Measurements from ENCODE around the gene RS1.

DNA sequence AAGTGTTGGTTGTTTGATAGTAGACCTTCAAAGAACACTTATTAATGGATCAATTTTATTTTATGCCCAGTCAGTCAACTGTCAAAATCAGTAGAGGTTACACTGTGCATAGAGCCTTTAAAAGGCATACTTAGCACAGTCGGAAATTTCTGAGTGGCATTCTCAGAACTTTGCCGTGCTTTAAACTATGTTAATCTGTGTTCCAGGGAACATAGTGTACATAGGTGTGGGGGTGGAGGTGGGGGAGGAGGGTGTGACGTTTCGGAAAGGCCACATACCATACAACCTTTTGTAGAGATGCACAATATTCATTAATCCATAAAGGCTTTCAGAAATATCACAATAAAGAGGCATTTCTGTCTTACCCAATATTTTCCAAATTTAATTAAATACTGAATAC, 75.8 kb downstream of the RS1 start:
- TF ChIP-seq, protein P1, sequence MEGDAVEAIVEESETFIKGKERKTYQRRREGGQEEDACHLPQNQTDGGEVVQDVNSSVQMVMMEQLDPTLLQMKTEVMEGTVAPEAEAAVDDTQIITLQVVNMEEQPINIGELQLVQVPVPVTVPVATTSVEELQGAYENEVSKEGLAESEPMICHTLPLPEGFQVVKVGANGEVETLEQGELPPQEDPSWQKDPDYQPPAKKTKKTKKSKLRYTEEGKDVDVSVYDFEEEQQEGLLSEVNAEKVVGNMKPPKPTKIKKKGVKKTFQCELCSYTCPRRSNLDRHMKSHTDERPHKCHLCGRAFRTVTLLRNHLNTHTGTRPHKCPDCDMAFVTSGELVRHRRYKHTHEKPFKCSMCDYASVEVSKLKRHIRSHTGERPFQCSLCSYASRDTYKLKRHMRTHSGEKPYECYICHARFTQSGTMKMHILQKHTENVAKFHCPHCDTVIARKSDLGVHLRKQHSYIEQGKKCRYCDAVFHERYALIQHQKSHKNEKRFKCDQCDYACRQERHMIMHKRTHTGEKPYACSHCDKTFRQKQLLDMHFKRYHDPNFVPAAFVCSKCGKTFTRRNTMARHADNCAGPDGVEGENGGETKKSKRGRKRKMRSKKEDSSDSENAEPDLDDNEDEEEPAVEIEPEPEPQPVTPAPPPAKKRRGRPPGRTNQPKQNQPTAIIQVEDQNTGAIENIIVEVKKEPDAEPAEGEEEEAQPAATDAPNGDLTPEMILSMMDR (IDR thresholded peaks at IDR 0.05; ENCODE audit: low read depth, low read length), result no peak
- TF ChIP-seq EZH2phosphoT487 (IDR thresholded peaks at IDR 0.05; ENCODE audit: low read depth), result no peak
